GM18519 (cell line): ENCODE data around the gene SETD7.
A peak's percentile ranks its signal among the peaks of the same experiment; 100 is the strongest.

Experiments
- ATAC-seq: cut with Tn5 transposase; IDR thresholded peaks from one replicate; pipeline ENCODE4 v1.9.1; 2021; ENCODE audit warnings: mild to moderate bottlenecking, moderate library complexity; ENCODE audit not compliant: unreplicated experiment, low FRiP score

The SETD7 gene

DNA sequence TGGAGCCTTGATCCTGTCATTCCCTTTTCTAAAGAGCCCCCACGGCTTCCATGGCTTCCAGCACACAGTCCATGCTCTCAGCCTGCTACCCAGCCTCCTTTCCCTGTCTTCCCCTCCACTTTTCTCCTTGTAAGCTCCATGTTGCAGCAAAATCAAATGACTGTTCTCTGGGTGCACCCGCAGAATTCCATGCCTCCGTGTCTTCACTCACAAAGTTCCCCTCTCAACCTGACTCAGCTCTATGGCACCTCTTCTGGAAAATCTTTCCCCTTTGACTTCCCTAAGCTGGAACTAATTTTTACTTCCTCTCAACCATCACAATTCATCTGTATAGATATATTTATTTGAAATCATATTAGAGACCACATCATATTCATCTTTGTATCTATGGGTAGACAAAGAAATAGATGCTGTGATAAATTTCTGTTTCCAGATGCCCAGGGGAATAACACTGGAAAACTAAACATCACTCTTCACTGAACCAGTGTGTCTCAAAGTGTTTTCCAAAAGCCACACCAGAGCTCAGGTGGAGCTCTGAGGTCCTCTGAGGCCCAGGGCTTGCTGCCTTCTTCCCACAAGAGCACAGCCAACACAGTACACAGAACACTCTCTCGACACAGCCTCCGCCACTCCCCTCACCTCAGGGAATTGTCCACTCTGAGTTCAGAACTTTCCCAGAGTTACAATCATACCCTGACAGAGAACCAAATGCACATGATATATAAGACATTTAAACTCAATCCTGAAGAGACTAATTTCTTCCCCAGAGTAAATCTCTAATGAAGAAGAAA is 3.3 kb downstream of the SETD7 start:
- ATAC-seq, result no peak

DNA sequence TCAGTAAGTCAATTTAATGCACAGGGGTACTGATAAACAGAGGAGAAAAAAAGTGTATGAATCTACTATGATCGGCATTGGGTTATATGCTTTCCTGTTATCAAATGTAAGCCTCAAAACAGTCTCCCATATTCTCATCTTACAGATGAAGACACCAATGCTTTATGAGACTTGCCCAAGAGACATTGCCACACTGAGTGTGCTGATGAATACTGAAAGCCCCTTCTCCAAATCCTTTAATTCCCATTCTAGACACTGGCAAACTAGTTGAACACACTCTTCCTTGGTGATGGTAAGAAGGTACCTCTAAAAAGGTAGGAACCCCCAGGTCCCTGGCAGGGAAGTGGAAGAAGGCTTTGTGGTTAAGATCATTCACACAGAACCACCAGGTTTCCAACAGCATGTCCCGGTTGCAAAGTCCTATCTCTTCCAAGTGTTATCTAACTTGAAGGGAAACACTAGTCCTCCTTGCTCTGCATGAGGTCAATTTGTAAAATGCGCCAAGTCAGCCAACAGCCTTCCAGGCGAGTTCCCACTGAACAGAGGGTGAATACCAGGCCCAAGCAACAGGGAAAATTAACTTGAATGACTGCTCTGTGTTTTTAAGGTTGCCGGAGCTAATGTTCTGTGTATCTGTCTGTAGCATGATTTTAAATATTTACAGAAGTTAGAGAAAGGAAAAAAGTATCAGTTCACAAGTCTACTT is 5.1 kb downstream of the SETD7 start:
- no peak for ATAC-seq

DNA sequence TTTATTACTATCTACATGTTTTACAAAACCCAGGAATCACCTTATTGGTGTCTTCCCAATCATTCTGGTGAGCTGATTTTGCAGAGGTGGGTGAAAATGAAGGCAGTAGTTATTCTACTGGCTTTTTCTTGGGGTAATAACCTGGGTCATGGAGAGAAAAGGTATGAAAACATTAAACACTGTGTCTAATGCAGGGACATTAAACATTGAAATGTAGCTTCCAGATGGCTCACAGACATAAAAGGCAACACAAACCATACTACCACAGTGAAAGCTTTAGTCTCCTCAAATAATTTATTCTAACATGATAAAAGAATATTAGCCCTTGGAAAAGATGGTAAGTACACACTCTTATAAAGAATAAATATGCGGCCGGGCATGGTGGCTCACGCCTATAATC is 8.0 kb downstream of the SETD7 start:
- no peak for ATAC-seq

DNA sequence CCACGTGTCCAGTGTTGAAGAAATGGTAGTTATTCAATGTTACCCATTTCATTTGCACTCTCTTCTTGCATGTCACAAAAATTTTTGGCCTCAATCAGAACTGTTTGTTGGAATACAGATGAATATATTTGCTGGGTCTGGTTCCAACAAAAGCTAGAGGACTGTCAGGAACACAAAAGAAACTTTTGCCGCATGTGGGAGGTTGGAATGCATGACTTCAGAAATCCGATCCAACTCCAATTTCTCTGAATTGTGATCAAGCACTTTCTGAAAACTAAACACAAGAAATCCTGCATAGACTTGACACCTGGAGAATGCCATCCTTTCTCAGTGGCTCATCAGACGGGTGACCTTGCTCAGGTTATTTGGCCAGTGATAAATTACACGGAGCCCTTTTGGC is 15.4 kb downstream of the SETD7 start:
- ATAC-seq, result no peak

DNA sequence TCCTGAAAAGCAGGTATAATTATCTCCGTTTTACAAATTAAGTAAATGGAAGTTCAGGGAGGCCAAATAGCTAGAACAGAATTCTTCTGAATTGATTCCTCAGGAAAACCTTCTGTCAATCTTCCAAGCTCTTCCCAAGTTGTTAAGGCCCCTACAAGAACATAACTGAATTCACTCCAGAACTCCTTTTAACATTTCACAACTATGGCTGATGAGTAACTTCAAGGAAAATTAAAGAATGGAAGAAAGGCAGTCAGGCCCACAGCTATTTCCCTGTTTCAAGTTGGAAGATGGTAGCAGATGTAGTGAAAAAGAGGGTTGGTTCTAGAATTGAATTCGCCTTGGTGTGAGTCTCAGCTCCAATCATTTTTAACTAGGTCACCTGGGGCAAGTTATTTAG is 15.9 kb downstream of the SETD7 start:
- no peak for ATAC-seq

DNA sequence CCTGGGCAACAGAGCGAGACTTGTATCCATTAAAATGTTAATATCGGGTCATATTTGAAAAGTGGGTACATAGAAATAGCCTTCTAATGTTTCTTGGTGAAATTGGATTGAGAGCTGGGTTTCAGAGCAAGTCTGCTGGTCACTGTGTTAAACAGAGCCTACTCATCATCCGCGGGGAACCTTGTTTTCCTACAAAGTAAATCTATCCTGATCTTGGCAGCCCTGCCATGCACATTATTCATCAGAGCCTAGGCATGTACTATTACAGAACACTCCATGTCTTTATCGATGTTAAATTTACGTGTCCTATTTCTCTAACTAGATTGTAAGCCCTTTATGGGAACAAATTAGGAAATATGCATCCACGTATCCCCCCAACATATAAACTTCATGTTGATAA is 18.7 kb downstream of the SETD7 start:
- no peak for ATAC-seq

DNA sequence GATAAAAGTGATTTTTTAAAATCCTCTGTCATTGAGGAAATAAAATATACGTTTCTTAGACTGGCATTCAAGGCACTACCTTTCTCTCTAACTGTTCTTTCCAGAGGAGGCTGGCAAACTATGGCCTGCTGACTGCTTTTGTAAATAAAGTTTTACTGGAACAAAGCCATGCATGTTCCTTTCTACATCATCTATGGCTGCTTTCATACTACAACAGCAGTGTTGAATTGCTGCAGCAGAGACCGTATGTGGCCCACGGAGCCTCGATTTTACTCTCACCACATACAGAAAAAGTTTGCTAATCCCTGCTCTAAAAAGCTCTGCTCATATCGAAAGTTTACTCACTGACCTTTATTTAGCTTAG is 20.2 kb downstream of the SETD7 start:
- ATAC-seq, result no peak

DNA sequence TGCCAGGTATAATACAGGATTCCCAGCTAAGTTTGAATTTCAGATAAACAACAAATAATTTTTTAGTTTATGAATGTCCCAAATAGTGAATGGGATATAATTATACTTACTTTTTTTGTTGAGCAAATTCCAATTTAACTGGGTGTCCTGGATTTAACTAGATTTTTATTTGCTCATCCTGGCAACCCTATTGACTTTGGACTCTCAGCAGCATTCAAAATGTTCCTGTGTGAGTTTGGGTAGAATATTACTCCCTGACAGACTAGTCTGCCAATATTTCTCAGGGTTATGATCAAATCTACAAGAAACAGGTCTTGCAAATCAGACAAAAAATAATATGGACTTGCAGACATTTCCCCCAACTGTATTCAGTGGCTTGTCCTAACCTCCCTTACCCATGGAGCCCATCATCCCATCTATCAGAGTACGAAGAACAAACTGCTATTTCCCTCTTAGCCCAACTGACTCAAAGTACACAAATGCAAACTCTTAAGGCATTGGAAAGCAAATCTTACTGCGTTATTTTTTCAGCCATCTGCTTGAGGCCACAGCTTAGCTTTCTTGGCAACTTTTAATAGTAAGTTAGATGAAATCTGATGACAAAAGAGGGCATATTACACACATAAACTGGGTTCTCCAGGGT is 20.7 kb downstream of the SETD7 start:
- no peak for ATAC-seq

DNA sequence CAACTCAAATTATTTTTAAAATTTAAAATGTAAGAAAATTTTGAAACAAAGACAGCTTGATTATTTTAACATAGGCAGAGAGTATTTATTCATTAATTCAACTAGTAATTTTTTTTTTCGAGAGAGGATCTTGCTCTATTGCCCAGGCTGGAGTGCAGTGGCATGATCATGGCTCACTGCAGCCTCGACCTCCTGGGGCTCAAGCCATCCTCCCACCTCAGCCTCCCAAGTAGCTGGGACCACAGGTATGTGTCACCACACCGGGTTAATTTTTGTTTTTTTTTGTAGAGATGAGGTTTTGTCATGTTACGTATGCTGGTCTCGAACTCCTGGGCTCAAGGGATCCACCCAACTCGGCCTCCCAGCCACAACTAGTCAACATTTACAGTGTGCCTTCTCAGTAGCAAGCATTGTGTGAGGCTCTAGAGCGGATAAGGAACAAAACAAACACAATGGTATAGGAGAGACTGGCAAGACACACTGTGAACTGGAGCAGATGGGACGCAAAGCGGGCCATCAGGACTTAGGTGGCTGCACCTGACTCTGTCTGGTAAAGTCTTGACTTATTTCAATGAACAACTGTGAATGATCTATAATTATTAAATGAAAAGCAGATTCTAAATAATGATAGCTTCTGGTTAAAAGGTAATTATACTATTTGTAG is 21.6 kb downstream of the SETD7 start:
- no peak for ATAC-seq

DNA sequence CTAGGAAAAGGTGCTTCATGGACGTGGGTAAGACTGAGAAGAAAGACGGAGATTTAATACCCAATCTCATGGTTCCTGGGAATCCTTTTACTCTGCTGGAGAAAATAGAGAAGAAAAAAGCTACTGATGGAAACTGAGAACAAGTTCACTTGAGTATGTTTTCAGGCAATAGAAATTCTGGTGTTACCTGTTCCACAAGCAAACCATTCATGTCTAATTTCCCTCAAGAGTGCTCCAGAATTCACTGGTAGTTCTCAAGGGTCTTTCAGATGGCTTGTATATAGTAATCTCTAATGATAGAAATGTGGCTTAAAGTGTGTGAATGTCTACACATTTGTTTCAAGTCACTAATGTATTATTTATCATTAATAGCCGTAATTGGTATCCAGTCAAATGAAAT is 22.5 kb downstream of the SETD7 start:
- no peak for ATAC-seq

DNA sequence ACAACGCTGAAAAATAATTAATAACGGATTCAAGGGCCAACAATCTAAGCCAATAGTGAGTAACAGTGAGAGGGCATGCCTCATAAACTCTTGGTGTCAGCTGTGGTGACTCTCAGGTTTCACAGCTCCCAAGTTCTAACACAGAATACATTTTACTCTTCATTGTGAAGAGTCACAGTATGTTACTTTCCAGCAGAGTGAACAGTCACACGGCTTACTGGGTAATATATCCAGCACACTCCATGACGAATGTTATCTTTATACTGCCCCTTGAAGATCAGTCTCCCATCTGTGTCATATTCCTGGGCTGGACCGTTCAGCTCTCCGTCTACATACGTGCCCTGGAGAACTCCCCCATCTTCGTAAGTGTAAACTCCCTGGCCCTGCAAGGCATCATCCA is 23.1 kb downstream of the SETD7 start:
- ATAC-seq, result no peak

DNA sequence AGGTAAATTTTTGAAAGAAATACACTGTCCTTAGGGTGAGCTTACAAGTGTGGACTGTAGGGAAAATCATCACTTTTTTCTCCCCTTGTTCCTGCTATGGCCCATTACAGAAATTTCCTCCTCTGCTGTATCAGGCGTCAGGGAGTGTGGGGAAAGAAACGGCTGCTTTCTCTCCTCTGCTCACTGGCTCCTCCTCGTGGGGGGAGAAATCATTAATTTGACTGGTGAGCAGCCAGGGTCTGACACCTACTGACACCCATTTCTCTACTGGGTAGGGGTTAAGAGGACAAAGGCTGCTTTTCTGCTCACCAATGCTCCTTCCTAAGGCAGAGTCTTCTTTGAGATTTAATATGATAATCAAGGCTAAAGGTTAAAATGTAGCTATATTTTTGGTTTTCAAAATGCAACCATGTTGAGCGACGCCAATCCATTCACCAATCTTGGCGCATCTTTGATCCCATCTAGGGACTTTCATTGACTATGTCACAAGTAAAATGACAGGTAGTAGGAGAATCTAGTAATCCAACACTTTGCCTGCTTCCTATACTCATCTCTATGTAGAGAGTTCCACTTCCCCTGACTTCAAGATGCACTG is 25.1 kb downstream of the SETD7 start:
- no peak for ATAC-seq

DNA sequence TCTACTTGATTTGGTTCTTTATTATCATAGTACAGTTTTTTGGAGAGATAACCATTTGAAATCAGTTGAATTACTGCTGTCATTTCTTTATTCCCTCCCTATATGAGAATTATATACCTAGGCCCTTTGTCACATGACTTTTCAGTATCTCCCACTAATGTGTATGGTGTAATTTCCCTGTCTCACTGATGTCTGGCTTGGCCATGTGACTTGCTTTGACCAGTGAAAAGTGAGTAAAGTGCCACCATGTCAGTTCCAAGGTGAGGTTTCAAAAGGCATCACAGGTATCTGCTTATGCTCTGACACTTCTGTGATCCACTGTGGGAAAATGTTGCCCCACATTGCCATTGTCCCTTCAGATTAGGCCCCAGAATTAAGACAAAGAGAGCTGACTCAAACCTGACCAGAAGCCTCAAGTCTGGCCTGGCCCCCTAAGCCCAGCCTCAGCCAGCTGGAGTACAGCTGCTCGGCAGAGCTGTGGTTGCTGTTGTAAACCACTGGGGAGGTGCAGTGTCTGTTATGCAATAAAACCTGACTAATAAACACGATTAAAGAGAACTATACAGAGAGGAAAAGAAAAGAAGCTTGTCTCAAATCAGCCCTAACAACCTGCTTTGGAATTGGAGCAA is 27.5 kb downstream of the SETD7 start:
- peak; percentile 33 for ATAC-seq

DNA sequence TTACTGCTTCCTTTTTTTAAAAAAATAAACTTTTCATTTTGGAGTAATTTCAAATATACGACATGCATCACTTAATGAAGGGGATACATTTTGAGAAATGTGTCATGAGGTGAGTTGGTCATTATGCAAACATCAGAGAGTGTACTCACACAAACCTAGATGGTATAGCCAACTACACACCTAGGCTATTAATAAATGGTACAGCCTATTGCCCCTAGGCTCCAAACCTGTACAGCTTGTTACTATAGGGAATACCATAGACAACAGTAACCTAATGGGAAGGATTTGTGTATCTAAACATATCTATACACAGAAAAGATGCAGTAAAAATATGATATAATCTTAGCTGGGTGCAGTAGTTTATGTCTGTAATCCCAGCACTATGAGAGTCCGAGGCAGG is 29.1 kb downstream of the SETD7 start:
- no peak for ATAC-seq

DNA sequence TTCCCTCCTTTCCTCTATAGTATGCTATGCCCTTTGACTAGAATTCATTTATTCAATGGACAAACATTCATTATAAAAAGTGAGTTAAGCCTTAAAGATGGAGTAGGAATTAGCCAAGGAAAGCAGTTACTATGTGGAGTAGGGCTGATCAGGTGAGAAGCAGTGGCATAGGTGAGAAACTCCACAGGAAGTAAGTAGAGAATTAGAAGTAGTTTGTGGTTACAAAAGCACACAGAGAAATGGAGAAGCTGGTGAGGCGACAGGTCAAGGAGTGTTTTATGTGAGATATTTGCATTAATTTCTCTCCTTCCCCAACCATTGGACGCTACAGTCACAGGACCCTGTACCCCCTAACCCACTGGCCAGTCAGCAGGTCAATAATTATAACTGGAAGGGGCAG is 30.6 kb downstream of the SETD7 start:
- ATAC-seq, result no peak

DNA sequence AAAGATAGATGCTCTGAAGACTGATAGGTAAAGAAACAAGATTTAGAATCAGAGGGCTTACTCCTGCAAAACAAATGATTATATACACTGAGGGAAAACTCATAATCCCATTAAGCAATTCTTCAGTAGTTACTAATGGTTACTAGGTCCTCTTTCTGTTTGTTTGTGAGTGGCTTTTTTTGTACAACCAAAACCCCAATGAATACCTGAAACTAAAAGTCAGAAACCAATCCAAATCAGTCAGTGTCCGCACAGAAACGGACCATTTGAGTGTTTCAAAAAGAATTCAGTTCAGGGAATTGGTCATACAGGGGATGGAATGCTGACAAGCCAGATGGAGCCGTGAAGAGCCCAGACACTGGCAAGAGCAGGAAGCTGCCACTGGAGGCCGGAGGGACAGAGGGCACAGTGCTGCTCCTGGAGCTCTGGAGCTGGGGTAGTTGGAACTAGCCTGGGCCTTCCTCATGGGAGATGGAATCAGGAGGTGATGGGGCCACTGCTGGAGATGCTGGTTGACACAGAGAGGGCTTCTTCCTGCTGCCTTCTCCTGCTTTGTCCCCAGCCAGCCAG is 31.9 kb downstream of the SETD7 start:
- no peak for ATAC-seq

DNA sequence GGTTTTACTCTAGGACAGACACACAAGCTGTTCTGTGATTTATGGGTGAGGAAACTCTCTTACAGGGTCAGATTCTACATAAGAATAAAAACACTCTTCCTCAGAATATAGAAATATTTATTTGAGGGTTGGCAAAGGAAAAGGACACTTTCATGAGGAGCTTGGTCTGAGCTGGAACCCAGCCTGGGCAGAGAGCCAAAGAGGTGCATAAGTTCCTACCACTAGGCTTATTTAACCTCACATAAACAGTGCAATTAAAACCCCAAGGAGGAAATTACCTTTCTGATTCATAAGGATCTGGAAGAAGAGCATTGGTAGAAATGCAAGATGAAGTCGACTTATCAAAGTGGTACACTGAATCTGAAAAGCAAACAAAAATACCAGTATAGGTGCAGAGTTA is 32.9 kb downstream of the SETD7 start:
- ATAC-seq, result no peak

DNA sequence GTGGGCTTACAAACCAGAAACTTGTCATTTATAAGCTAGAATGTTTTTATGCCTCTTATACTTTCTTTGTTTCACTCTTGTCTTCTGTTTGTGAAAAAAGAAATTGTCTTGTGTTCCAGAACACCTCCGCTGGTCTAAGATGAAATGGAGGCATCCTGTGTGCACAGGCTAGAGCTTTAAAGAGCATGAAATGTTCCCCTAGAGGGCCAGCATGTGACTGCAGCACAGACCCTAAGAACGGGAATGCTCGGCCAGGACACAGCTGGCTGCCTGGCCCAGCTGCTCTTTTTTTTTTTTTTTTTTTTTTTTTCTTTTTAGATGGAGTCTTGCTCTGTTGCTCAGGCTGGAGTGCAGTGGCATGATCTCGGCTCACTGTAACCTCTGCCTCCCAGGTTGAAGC is 33.6 kb downstream of the SETD7 start:
- ATAC-seq, result no peak

DNA sequence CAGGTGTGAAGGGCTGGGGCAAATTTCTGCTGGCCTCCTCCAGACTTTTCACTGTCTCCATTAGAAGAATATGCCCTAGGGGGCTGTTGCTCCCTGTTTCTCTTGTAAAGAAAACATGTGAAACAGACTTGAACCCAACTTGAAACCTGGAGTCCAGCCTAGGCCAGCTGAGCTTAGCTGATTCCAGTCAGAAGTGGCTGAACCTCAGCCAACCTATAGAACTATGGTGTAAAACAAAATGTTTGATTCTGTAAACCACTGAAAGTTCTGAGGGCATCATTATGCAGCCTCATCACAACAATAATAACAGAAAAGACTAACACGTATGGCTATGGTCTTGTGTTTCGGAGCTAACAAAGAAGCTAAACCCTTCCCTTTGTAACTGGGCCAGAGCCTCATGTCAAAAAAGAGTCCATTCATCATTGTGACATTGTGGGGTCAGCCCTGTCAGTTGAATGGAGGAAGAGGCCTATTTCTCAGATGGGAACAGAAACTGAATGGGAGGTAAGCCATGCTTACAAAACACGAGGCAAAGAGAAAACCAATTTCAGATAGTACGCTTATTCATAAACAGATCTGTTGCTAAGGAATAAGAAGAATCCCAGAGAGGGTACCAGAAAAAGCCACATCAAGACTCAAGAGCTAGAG is 34.1 kb downstream of the SETD7 start:
- no peak for ATAC-seq

DNA sequence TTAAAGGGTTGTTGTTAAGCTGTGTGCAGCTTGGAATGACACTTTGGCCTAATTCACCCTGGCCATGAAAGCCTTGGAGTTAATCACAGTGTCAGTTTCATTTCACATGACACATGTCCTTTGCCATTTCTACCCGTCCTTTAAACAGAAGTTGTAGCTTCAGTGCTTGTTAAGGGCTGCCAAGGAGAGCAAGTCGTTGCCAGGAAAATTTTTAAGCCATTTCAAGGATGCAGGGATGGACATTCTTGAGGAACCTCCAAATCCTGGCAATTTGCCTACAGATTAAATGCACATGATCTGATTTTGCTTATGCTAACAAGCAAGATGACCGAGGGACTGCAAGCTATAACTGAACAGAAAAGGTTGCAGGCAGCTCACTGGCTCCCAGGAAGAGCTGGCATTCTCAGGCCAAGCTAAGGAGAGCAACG is 40.5 kb downstream of the SETD7 start:
- ATAC-seq, result no peak
